SK-N-SH (cell line): ENCODE results near the gene INSC. TPM values are rescaled to one million over a fixed set of nuclear protein-coding genes. Genes with fewer than 3 reads are reported as not detected.

Experiments
- CTCF ChIA-PET: fragments of 300-600, 350-600 bp; formaldehyde crosslinking; extraction: SDS; loops from one replicate; lab custom pipeline; 2021; lab: Yijun Ruan, JAX
- POLR2A ChIA-PET: fragments of 350-600 bp; sonication (Branson Sonifier 250); formaldehyde crosslinking; extraction: SDS; loops from one replicate; lab custom pipeline; 2020; ENCODE audit warnings: antibody characterized with exemption, inconsistent platforms; lab: Yijun Ruan, JAX
- DNase-seq: peaks from one replicate; pipeline ENCODE4 v3.0.0; 2012
- H2AFZ ChIP-seq: fragments of 200-600 bp; sonication (generic); 2 replicates; pipeline ENCODE4 v1.8.1; 2016; ENCODE audit warnings: antibody characterized with exemption, mild to moderate bottlenecking, low read depth
- H3F3A ChIP-seq: fragments of 200-600 bp; sonication (generic); replicated peaks from 2 replicates; pipeline ENCODE3; 2016; ENCODE audit warnings: antibody characterized with exemption, mild to moderate bottlenecking; ENCODE audit not compliant: insufficient read depth
- H3K27ac ChIP-seq, 2 experiments: fragments of 200-500 bp in 1 of 2; fragments of 200-600 bp in 1 of 2; sonication (Bioruptor generic) in 1 of 2; sonication (generic), shearing (Covaris generic) in 1 of 2; 2 replicates each; pipeline versions ENCODE4 v1.5.1 to v1.6.1; 2014 to 2016; ENCODE audit warnings: low read depth in 2 of 2, inconsistent platforms in 1 of 2, low read length in 1 of 2, mild to moderate bottlenecking in 1 of 2, mixed read lengths in 1 of 2
- H3K27me3 ChIP-seq: fragments of 200-600 bp; sonication (generic), shearing (Covaris generic); 2 replicates; pipeline ENCODE4 v1.6.1; 2016; ENCODE audit warnings: mixed run types; ENCODE audit not compliant: insufficient read depth
- H3K36me3 ChIP-seq, 2 experiments: fragments of 200-500 bp in 1 of 2; fragments of 200-600 bp in 1 of 2; sonication (Bioruptor generic) in 1 of 2; sonication (generic) in 1 of 2; replicated peaks in 1 of 2; 2 replicates each; pipeline versions ENCODE3 to v1.5.1; 2014 to 2016; ENCODE audit warnings: low read length in 1 of 2, mild to moderate bottlenecking in 1 of 2; ENCODE audit not compliant: insufficient read depth in 2 of 2, control insufficient read depth in 1 of 2
- H3K4me1 ChIP-seq, 2 experiments: fragments of 200-500 bp in 1 of 2; fragments of 200-600 bp in 1 of 2; sonication (Bioruptor generic) in 1 of 2; sonication (generic), shearing (Covaris generic) in 1 of 2; 2 replicates each; pipeline versions ENCODE4 v1.5.1 to v1.6.1; 2014 to 2016; ENCODE audit warnings: low read depth in 1 of 2, low read length in 1 of 2, mixed run types in 1 of 2; ENCODE audit not compliant: insufficient read depth in 2 of 2, control insufficient read depth in 1 of 2
- H3K4me2 ChIP-seq: fragments of 200-600 bp; sonication (generic), shearing (Covaris generic); 2 replicates; pipeline ENCODE4 v1.6.1; 2017; ENCODE audit warnings: mixed run types
- H3K4me3 ChIP-seq, 2 experiments: fragments of 200-500 bp in 1 of 2; fragments of 200-600 bp in 1 of 2; sonication (Bioruptor generic) in 1 of 2; sonication (generic), shearing (Covaris generic) in 1 of 2; 2 replicates each; pipeline versions ENCODE4 v1.5.1 to v1.8.1; 2014 to 2016; ENCODE audit warnings: low read depth in 2 of 2, inconsistent platforms in 1 of 2, low read length in 1 of 2, mild to moderate bottlenecking in 1 of 2, mixed read lengths in 1 of 2, moderate library complexity in 1 of 2
- H3K79me2 ChIP-seq: fragments of 200-600 bp; sonication (generic); 2 replicates; pipeline ENCODE4 v1.8.1; 2017; ENCODE audit warnings: mild to moderate bottlenecking; ENCODE audit not compliant: insufficient read depth
- H3K9ac ChIP-seq: fragments of 200-600 bp; sonication (generic); 2 replicates; pipeline ENCODE4 v1.6.1; 2017; ENCODE audit warnings: mixed run types
- H3K9me2 ChIP-seq: fragments of 200-600 bp; sonication (generic); 2 replicates; pipeline ENCODE4 v1.6.1; 2017; ENCODE audit warnings: mixed run types
- H3K9me3 ChIP-seq: fragments of 200-600 bp; sonication (generic); 2 replicates; pipeline ENCODE4 v1.6.1; 2017; ENCODE audit warnings: mixed run types, mild to moderate bottlenecking, moderate library complexity
- H4K20me1 ChIP-seq: fragments of 200-600 bp; sonication (generic); 2 replicates; pipeline ENCODE4 v1.6.1; 2017; ENCODE audit warnings: mild to moderate bottlenecking, mixed run types; ENCODE audit not compliant: insufficient read depth
- ELF1 ChIP-seq: IDR thresholded peaks from 2 replicates; pipeline ENCODE4 v1.4.0; 2012
- EZH2phosphoT487 ChIP-seq: fragments of 200-600 bp; sonication (generic); IDR thresholded peaks from 2 replicates; pipeline ENCODE4 v1.6.1; 2017; ENCODE audit warnings: low read depth, mixed run types, mild to moderate bottlenecking, antibody characterized with exemption, moderate library complexity, borderline replicate concordance
- FOSL2 ChIP-seq: IDR thresholded peaks from 2 replicates; pipeline ENCODE4 v1.4.0; 2012; ENCODE audit warnings: low read depth, mild to moderate bottlenecking, moderate library complexity, borderline replicate concordance
- FOXJ3 ChIP-seq: sonication (generic); formaldehyde crosslinking; IDR thresholded peaks from 2 replicates; pipeline ENCODE4 v1.5.1; 2020; ENCODE audit warnings: mild to moderate bottlenecking, missing genetic modification reagents
- JUND ChIP-seq: IDR thresholded peaks from 2 replicates; pipeline ENCODE4 v1.4.0; 2012
- MAX ChIP-seq: IDR thresholded peaks from 2 replicates; pipeline ENCODE4 v1.4.0; 2012; ENCODE audit warnings: low read depth
- MEF2A ChIP-seq: IDR thresholded peaks from 2 replicates; pipeline ENCODE4 v1.4.0; 2012; ENCODE audit warnings: low read depth, borderline replicate concordance
- NFIC ChIP-seq: IDR thresholded peaks from 2 replicates; pipeline ENCODE4 v1.4.0; 2012; ENCODE audit warnings: borderline replicate concordance
- NRF1 ChIP-seq: IDR thresholded peaks from 2 replicates; pipeline ENCODE4 v1.6.1; 2012; ENCODE audit warnings: low read depth, mild to moderate bottlenecking, low read length
- PBX3 ChIP-seq: IDR thresholded peaks from 2 replicates; pipeline ENCODE4; 2012
- POLR2AphosphoS5 ChIP-seq: IDR thresholded peaks from 2 replicates; pipeline ENCODE4 v1.6.1; 2012; ENCODE audit warnings: low read depth, low read length
- RAD21 ChIP-seq: IDR thresholded peaks from 2 replicates; pipeline ENCODE4 v1.6.1; 2012; ENCODE audit warnings: mild to moderate bottlenecking, low read length
- RFX5 ChIP-seq: IDR thresholded peaks from 2 replicates; pipeline ENCODE4 v1.6.1; 2012; ENCODE audit warnings: mild to moderate bottlenecking, improper control_type of control experiment, low read length
- RXRA ChIP-seq: IDR thresholded peaks from 2 replicates; pipeline ENCODE4 v1.4.0; 2012; ENCODE audit warnings: low read depth, mild to moderate bottlenecking, borderline replicate concordance
- SIN3A ChIP-seq: IDR thresholded peaks from 2 replicates; pipeline ENCODE4 v1.6.1; 2012; ENCODE audit warnings: low read depth, mild to moderate bottlenecking, low read length, moderate library complexity, borderline replicate concordance
- SMC3 ChIP-seq: IDR thresholded peaks from 2 replicates; pipeline ENCODE4 v1.6.1; 2012; ENCODE audit warnings: low read depth, low read length, improper control_type of control experiment
- USF2 ChIP-seq: fragments of 150-350 bp; IDR thresholded peaks from 2 replicates; pipeline ENCODE4 v1.6.1; 2017; ENCODE audit warnings: antibody characterized with exemption, low read length, low read depth, borderline replicate concordance
- YY1 ChIP-seq: IDR thresholded peaks from 2 replicates; pipeline ENCODE4 v1.4.0; 2012; ENCODE audit warnings: low read depth, mild to moderate bottlenecking
- WGBS: methylation state at CpG from one replicate; pipeline ENCODE4 v1.1.6; 2017; ENCODE audit warnings: low lambda C conversion rate; 5-methylcytosine and 5-hydroxymethylcytosine counted together
- polyA plus RNA-seq, 3 experiments: library from polyadenylated mRNA; depleted of rRNA; stranded (reverse); fragments of >200 nt; gene quantifications; 2 replicates each; pipeline ENCODE4 v1.2.3, GENCODE V29; 2012

The INSC gene
- polyA plus RNA-seq, 1 of the 3 experiments (the other 2 are of a cell fraction), result not detected

- Histone ChIP-seq H2AFZ (no peak overlapping the region), H3K4me2 (no peak overlapping the region), H3K9ac (no peak overlapping the region), H3K9me2 (no peaks in the 10 kb centered on the region), H3F3A (no peaks in the 10 kb centered on the region), H3K79me2 (no peaks in the 10 kb centered on the region), H3K27ac (no peak overlapping the region), H3K4me3 (no peak overlapping the region), H3K36me3 (no peaks in the 10 kb centered on the region), H3K4me1 (no peaks in the 10 kb centered on the region; a peak in 1 of 4 replicates), H4K20me1 (no peaks in the 10 kb centered on the region), H3K27me3 (no peaks in the 10 kb centered on the region), H3K9me3 (no peaks in the 10 kb centered on the region)
- ChIA-PET POLR2A (no interaction called here), CTCF (interaction anchor here (1.1 to 1.9 kb wide), 4 partner anchors 13 to 94 kb away, joined by 4 to 10 read pairs (median 4); no protein-coding TSS in a partner anchor)
- DNase-seq, result no peak
- WGBS, result 16% methylated on average over 2 of the region's 2 CpGs
- TF ChIP-seq JUND (no peak), ELF1 (no peak), RXRA (no peak), YY1 (no peak), RFX5 (no peak), NRF1 (no peak), RAD21 (no peak), NFIC (no peak), SMC3 (no peak), POLR2AphosphoS5 (no peak), MAX (no peak), FOSL2 (no peak), SIN3A (no peak), MEF2A (no peak)
Measured at GRCh38 chr11:15194671-15195415, 80.1 kb downstream of the INSC start.

GRCh38 chr11:15195454-15196200 lies 80.9 kb downstream of the INSC start:
- no peak overlapping the region for H3K4me3 ChIP-seq
- H3K9me3 ChIP-seq, result no peaks in the 10 kb centered on the region
- H3K79me2 ChIP-seq, result no peaks in the 10 kb centered on the region
- H3K27me3 ChIP-seq, result no peaks in the 10 kb centered on the region
- no peak overlapping the region for H3K27ac ChIP-seq
- no peak overlapping the region for H2AFZ ChIP-seq
- H3K36me3 ChIP-seq, result no peaks in the 10 kb centered on the region
- no peak overlapping the region for H3K9ac ChIP-seq
- POLR2A ChIA-PET, result no interaction called here
- no peak for DNase-seq
- 23% methylated on average over 2 of the region's 2 CpGs for WGBS
- H3K4me1 ChIP-seq, result no peaks in the 10 kb centered on the region; a peak in 1 of 4 replicates
- no peaks in the 10 kb centered on the region for H3F3A ChIP-seq
- no peak for TF ChIP-seq PBX3
- TF ChIP-seq USF2, result no peak
- TF ChIP-seq FOXJ3 (CRISPR knock-in tag), result no peak
- no peak for TF ChIP-seq EZH2phosphoT487
- TF ChIP-seq JUND, result no peak
- no peaks in the 10 kb centered on the region for H3K9me2 ChIP-seq
- H3K4me2 ChIP-seq, result no peak overlapping the region
- CTCF ChIA-PET, result interaction anchor here (1.1 to 2.6 kb wide), 5 partner anchors 12 to 94 kb away, joined by 4 to 13 read pairs (median 5); no protein-coding TSS in a partner anchor
- H4K20me1 ChIP-seq, result no peaks in the 10 kb centered on the region
